Parietal lobe (tissue), 2 donors: Measurements from ENCODE around the gene SMC3. TPM values are rescaled to one million over a fixed set of nuclear protein-coding genes. Genes with fewer than 3 reads are reported as not detected.

ENCODE experiments used
- small RNA-seq: library from RNA; depleted of rRNA; stranded (forward); fragments of <200 nt; gene quantifications from one replicate; pipeline ENCODE3, GENCODE V24; 2014; ENCODE audit warnings: low replicate concordance
- total RNA-seq: library from RNA; depleted of rRNA; stranded (reverse); fragments of >200 nt; gene quantifications from one replicate; pipeline ENCODE4 v1.2.3, GENCODE V29; 2014

SMC3 gene
- 59.5 TPM for total RNA-seq

DNA sequence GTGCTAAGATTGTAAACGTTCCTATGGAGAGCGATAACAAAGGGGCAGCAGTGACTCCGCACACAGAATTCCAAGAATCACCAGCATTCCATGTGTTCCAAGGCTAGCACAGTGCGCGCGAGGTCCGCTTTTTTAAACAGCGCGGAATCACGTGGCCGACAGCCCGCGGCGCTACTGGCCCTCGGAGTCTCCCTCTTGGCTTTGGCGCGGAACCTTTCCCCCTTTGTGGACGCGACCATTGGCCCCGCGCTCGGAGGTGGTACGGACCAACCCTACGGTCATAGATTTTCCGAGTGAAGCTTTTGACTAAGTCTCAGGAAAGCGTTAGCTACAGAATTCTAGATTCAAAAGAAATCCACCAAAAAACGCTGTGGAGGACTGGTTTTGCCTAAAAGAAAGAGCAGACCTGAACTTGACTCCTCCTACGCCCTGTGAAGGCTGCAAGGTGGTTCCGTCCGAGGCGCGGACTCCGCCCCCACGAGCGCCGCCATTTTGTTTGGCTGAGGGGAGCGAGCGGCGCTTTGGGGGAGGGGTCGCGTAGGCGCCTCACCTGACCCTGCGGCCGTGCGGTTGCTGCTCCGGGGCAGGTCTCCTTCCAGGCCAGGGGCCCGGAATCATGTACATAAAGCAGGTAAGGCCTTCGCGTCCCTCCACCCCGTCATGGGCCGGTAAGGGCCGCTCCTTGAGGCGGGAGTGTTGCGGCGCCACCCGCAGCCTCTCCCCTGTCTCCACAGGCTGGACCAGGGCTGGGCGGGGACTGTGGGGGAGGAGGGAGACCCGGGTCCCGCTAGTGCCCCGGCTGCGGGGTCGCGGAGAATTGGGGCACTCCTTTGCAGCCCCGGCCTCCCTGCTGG is at the start of gene SMC3:
Gene SMC3 (plus strand): TSS at position 495 of the 854 bp plus-strand sequence. CDS start 122 bp downstream, at position 617.

DNA sequence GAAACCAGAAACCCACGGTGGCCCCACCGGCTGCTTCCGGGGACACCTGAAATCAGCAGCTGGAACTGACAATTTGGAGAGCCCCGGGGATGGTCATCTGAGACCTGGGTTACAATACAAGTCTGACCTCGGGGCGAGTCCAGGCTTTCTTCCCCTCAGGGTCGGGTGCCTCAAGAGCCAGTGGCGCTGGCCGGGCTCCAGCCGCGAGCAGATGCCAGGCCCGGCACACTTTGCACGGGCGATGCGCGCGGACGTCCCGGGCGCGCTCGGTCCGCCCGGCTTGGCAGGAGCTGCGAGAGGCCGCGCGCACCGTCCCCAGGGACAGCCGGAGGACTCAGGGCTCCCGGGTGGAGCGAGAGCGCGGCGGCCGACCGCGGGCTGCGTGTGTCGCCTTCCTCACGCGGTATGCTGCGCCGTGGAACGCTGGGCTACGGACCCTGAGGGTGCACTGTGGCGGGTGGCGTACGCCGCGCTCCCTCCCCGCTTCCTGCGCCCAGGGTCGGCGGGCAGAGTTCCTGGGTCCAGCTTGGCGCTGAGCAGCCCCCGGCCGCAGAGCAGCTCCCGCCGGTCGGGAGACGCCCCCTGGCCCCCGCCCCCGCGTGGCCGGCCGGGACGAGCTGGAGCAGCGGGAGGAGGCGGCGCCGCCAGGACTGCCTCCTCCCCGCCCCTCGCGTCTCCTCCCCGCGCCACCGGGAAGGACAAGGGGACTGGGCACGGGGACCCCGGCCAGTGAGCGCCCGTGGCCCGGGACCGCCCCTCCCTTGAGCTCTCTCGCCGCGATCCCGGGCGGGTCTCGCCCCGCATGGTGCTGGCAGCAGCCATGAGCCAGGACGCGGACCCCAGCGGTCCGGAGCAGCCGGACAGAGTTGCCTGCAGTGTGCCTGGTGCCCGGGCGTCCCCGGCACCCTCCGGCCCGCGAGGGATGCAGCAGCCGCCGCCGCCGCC is 76.4 kb downstream of the SMC3 start, which contains the start of gene RBM20:
Gene RBM20 (plus strand): TSS at position 684 of the 945 bp plus-strand sequence. CDS start 119 bp downstream, at position 803.

Small RNA genes within 50 kb of the gene (small RNA-seq; reads per million reads assigned to genes)
- gene RF00019 = not detected

Other genes starting within 250 kb of the SMC3 start
- gene DUSP5, start 69.8 kb upstream of the SMC3 start, total RNA-seq = 1.9 TPM
- gene RBM20, start 76.6 kb downstream of the SMC3 start, total RNA-seq = 2.5 TPM